ENCODE results near the gene SART3.

The SART3 gene

GRCh38 chr12:108568338-108569154 lies 7.6 kb upstream of the SART3 start:
- TF ChIP-seq GATA1 (IDR thresholded peaks at IDR 0.05; ENCODE audit: low read depth, low read length) (no peak), POLR2A (IDR thresholded peaks at IDR 0.05; ENCODE audit: low read length) (no peak)

GRCh38 chr12:108567406-108568337 lies 6.7 kb upstream of the SART3 start:
- TF ChIP-seq POLR2A (IDR thresholded peaks at IDR 0.05; ENCODE audit: low read length): no peak
- no peak for TF ChIP-seq GATA1 (IDR thresholded peaks at IDR 0.05; ENCODE audit: low read depth, low read length)
- DNase-seq: no peak

More at GRCh38 chr12:108568338-108569154, 7.6 kb upstream of the SART3 start:
- no peak for DNase-seq

- TF ChIP-seq GATA1 (IDR thresholded peaks at IDR 0.05; ENCODE audit: low read depth, low read length) (no peak), POLR2A (IDR thresholded peaks at IDR 0.05; ENCODE audit: low read length) (no peak)
- DNase-seq: no peak
Measured at GRCh38 chr12:108566452-108566851, 5.5 kb upstream of the SART3 start.

- peak; percentile 16 for TF ChIP-seq POLR2A (IDR thresholded peaks at IDR 0.05; ENCODE audit: low read length)
- TF ChIP-seq GATA1 (IDR thresholded peaks at IDR 0.05; ENCODE audit: low read depth, low read length): no peak
- DNase-seq: peak; percentile 55 to 73
Measured at GRCh38 chr12:108565976-108566375, 5.0 kb upstream of the SART3 start.

GRCh38 chr12:108565146-108565545 lies 4.2 kb upstream of the SART3 start:
- TF ChIP-seq GATA1 (IDR thresholded peaks at IDR 0.05; ENCODE audit: low read depth, low read length) (no peak), POLR2A (IDR thresholded peaks at IDR 0.05; ENCODE audit: low read length) (no peak)

GRCh38 chr12:108564724-108565123 lies 3.8 kb upstream of the SART3 start:
- peak; percentile 88 to 92 for DNase-seq
- TF ChIP-seq POLR2A (IDR thresholded peaks at IDR 0.05; ENCODE audit: low read length) (no peak), GATA1 (IDR thresholded peaks at IDR 0.05; ENCODE audit: low read depth, low read length) (no peak)

More at GRCh38 chr12:108565146-108565545, 4.2 kb upstream of the SART3 start:
- DNase-seq: no peak

GRCh38 chr12:108563804-108564151 lies 2.8 kb upstream of the SART3 start:
- no peak for DNase-seq
- TF ChIP-seq POLR2A (IDR thresholded peaks at IDR 0.05; ENCODE audit: low read length): no peak
- TF ChIP-seq GATA1 (IDR thresholded peaks at IDR 0.05; ENCODE audit: low read depth, low read length): no peak

GRCh38 chr12:108563136-108563803 lies 2.3 kb upstream of the SART3 start:
- DNase-seq: peak; percentile 94 to 96
- peak; percentile 51 for TF ChIP-seq POLR2A (IDR thresholded peaks at IDR 0.05; ENCODE audit: low read length)
- no peak for TF ChIP-seq GATA1 (IDR thresholded peaks at IDR 0.05; ENCODE audit: low read depth, low read length)

GRCh38 chr12:108562348-108563135 lies 1.6 kb upstream of the SART3 start, which contains the start of gene ISCU:
Gene ISCU (plus strand): TSS chr12:108562596. CDS start chr12:108562623, 27 bp downstream.
- peak; percentile 98 to 99 for DNase-seq
- TF ChIP-seq GATA1 (IDR thresholded peaks at IDR 0.05; ENCODE audit: low read depth, low read length) (no peak), POLR2A (IDR thresholded peaks at IDR 0.05; ENCODE audit: low read length) (peak; percentile 93)

GRCh38 chr12:108561852-108562347 lies 927 bp upstream of the SART3 start:
- no peak for DNase-seq
- TF ChIP-seq GATA1 (IDR thresholded peaks at IDR 0.05; ENCODE audit: low read depth, low read length): no peak
- no peak for TF ChIP-seq POLR2A (IDR thresholded peaks at IDR 0.05; ENCODE audit: low read length)

- TF ChIP-seq POLR2A (IDR thresholded peaks at IDR 0.05; ENCODE audit: low read length) (no peak), GATA1 (IDR thresholded peaks at IDR 0.05; ENCODE audit: low read depth, low read length) (no peak)
- peak; percentile 75 to 84 for DNase-seq
Measured at GRCh38 chr12:108560321-108560721, 652 bp downstream of the SART3 start.

- TF ChIP-seq POLR2A (IDR thresholded peaks at IDR 0.05; ENCODE audit: low read length): no peak
- TF ChIP-seq GATA1 (IDR thresholded peaks at IDR 0.05; ENCODE audit: low read depth, low read length): no peak
- DNase-seq: peak; percentile 34 to 75
Measured at GRCh38 chr12:108559748-108560147, 1.2 kb downstream of the SART3 start.

Data from erythroblast (primary cell).